GM21786 (cell line): ENCODE data around the gene CHTF8.

ENCODE experiments used
- ATAC-seq: cut with Tn5 transposase; IDR thresholded peaks from one replicate; pipeline ENCODE4 v1.9.1; 2021; ENCODE audit not compliant: unreplicated experiment

CHTF8 gene

GRCh38 chr16:69088684-69089083, 43.7 kb downstream of the CHTF8 start:
- ATAC-seq = no peak

DNA sequence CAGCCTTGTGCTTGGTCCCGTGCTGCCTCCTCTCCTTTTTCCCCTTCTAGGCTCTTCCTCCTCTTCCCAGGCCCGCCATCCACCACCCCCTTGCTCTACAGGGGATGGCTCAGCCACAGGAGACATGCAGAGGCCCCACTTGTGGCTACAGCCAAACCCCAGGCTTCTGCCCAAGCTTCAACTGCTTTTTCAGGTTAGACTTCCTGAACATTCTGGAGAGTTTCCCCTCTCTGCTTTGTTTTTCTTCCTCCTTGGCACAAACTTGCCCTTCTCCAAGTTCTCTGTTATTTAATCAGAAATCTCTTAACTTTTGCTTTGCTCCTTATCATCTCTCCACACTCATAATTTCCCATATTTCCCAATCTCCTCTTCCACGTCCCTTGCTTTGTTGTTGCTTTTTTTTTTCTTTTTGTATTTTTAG, 45.2 kb downstream of the CHTF8 start:
- ATAC-seq = no peak

DNA sequence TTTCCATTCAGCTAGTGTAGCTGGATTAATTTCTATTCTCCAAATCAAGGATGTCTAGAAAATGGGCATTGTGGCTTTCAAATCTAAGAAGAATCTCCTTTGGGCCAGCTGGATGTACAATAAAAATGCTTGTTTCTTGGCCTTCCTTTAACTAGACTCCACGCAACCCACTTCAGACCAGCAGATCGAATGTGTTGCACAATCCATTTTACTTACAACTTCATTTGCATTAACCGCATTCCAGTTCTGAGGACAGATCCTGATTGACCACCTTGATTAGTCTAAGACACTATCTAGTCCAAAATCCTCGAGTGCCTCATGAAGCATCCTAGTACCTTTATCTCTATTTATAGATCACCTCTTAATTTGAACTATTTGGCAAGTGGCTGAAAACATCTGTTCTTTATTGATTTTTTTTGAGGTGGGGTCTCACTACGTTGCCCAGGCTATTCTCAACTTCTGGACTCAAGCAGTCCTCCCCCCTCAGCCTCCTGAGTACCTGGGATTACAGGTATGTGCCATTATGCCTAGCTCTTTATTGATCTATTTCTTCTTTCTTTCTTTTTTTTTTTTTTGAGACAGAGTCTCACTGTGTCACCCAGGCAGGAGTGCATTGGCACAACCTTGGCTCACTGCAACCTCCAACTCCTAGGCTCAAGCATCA, 47.2 kb downstream of the CHTF8 start:
- ATAC-seq = no peak

DNA sequence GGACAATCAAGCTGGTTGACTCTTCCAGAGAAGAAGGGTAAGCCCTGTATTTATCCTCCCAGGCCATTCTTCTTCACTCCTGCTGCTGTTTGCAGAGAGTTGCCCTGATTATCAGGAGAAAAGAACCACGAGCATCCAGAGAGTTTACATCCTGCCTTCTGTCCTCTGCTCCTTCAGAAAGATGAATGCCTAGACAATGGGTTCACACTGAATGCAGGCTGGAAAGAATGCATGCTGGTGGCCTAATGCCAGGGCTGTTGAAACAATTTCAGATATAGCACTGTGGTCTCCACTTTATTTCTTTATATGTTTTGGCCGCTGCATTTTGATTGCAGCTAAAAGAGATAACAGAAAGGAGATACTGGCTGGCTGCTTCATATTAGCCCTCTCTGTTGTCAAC, 48.1 kb downstream of the CHTF8 start:
- ATAC-seq = no peak

DNA sequence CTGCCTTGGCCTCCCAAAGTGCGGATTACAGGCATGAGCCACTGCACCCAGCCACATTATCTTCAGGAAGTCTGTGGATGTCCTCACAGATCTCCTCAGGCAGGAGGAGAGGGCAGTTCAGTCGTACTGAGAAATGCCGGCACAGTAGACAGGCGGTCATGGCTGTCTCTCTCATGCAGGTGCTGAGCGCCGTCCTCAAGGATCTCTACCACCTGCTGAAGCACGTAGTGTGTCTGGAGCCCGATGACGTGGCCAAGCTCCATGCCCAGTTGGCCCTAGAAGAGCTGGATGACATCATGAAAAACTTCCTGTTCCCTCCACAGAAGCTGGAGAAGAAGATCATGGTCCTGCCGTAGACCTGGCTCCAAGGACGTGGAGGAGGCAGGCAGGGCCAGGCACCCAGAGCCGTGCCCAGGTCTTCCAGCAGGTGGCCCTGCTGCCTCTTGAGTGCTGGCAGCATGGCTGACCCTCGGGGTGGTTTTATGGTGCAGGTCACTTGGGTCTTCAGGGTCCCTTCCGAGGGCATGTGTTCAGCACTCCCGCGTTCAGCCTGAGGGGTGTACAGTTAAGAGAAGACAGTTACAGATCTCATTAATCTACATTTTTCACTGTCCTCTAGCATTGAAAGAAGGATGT, 49.0 kb downstream of the CHTF8 start:
- ATAC-seq = no peak

DNA sequence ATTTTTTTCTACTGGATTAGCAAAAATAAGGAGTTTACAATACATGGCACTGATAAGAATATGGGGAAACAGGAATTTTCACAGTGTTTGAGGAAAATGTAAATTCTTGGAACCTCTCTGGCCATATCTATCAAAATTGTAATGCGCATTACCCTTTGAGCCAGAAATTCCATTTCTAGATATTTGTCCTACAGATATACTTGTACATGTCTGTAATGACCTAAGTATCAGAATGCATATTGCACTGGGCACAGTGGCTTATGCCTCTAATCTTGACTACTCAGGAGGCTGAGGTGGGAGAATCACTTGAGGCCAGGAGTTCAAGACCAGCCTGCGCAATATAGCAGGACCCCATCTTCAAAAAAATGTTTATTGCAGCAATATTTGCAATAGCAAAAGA, 52.7 kb downstream of the CHTF8 start:
- ATAC-seq = no peak

GRCh38 chr16:69078073-69078472, 54.3 kb downstream of the CHTF8 start:
- no peak for ATAC-seq

GRCh38 chr16:69077251-69077650, 55.1 kb downstream of the CHTF8 start:
- ATAC-seq = no peak

- no peak for ATAC-seq
These were observed 59.1 kb downstream of the CHTF8 start for GRCh38 chr16:69073181-69073702.

GRCh38 chr16:69072640-69072974, 59.8 kb downstream of the CHTF8 start:
- ATAC-seq = no peak

- no peak for ATAC-seq
These were observed 61.4 kb downstream of the CHTF8 start for GRCh38 chr16:69071036-69071435.

DNA sequence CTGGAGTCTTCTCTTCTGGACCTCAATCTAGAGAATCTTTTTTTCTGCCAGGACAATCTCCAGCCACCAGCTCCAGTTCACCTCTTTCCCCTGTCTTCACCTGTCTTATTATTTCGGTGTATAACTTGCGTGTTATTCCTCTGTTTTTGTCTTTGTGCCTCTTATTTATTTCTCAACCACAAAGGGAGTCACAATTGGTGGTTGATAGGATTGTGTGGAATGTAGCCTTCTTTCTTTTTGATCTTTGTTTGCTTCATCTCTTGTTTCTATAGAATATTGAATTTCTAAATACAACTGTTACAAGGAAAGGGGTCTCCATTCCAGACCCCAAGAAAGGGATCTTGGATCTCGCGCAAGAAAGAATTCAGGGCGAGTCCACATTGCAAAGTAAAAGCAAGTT, 62.9 kb downstream of the CHTF8 start:
- no peak for ATAC-seq
